Parathyroid adenoma (tissue), 2 donors: Measurements from ENCODE around the gene DCLK3.

Experiments
- H2AFZ ChIP-seq: fragments of 300-600 bp; sonication (generic); one replicate; pipeline ENCODE4 v1.7.0; 2017; ENCODE audit warnings: antibody characterized with exemption, mild to moderate bottlenecking
- H3K27ac ChIP-seq: fragments of 300-600 bp; sonication (generic); one replicate; pipeline ENCODE4 v1.7.0; 2017
- H3K27me3 ChIP-seq: fragments of 300-600 bp; sonication (generic); one replicate; pipeline ENCODE4 v1.7.0; 2017; ENCODE audit warnings: low read length; ENCODE audit not compliant: control insufficient read depth, insufficient read depth
- H3K36me3 ChIP-seq: fragments of 300-600 bp; sonication (generic); one replicate; pipeline ENCODE4 v1.7.0; 2017; ENCODE audit warnings: low read length; ENCODE audit not compliant: control insufficient read depth, insufficient read depth
- H3K4me1 ChIP-seq: fragments of 300-600 bp; sonication (generic); one replicate; pipeline ENCODE4 v1.7.0; 2017; ENCODE audit warnings: control low read depth
- H3K4me2 ChIP-seq: fragments of 300-600 bp; sonication (generic); one replicate; pipeline ENCODE4 v1.7.0; 2017; ENCODE audit warnings: low read length
- H3K4me3 ChIP-seq: fragments of 300-600 bp; sonication (generic); one replicate; pipeline ENCODE4 v1.7.0; 2017; ENCODE audit warnings: low read depth, low read length
- H3K79me2 ChIP-seq: fragments of 300-600 bp; sonication (generic); one replicate; pipeline ENCODE4 v1.7.0; 2017; ENCODE audit warnings: control low read depth
- H3K9ac ChIP-seq: fragments of 300-600 bp; sonication (generic); one replicate; pipeline ENCODE4 v1.7.0; 2017; ENCODE audit warnings: mild to moderate bottlenecking
- H3K9me3 ChIP-seq: fragments of 300-600 bp; sonication (generic); one replicate; pipeline ENCODE4 v1.7.0; 2017; ENCODE audit warnings: low read length; ENCODE audit not compliant: control insufficient read depth
- CTCF ChIP-seq: fragments of 300-600 bp; sonication (generic); IDR thresholded peaks from one replicate; pipeline ENCODE4 v1.7.0; 2017; ENCODE audit warnings: antibody characterized with exemption, mild to moderate bottlenecking
- donor health status: primary hyperparathyroidism.

Gene DCLK3

GRCh38 chr3:36696799-36697198 lies 67.6 kb downstream of the DCLK3 start:
- H3K4me3 ChIP-seq: no peak overlapping the region

GRCh38 chr3:36695769-36696137 lies 68.6 kb downstream of the DCLK3 start:
- H3K27ac ChIP-seq: no peak overlapping the region
- no peaks in the 10 kb centered on the region for H3K27me3 ChIP-seq
- no peak overlapping the region for H3K4me3 ChIP-seq
- no peaks in the 10 kb centered on the region for H3K9me3 ChIP-seq
- H3K79me2 ChIP-seq: no peaks in the 10 kb centered on the region
- no peaks in the 10 kb centered on the region for H3K36me3 ChIP-seq
- no peak overlapping the region for H3K9ac ChIP-seq
- no peak for TF ChIP-seq CTCF
- peaks cover 16% of the 10 kb centered on the region for H3K4me1 ChIP-seq
- no peak overlapping the region for H3K4me2 ChIP-seq
- no peak overlapping the region for H2AFZ ChIP-seq

More at GRCh38 chr3:36696799-36697198, 67.6 kb downstream of the DCLK3 start:
- no peak for TF ChIP-seq CTCF
- no peak overlapping the region for H3K9ac ChIP-seq
- H3K4me1 ChIP-seq: peaks cover 16% of the 10 kb centered on the region
- no peaks in the 10 kb centered on the region for H3K79me2 ChIP-seq
- no peak overlapping the region for H3K4me2 ChIP-seq
- no peaks in the 10 kb centered on the region for H3K9me3 ChIP-seq
- H3K36me3 ChIP-seq: no peaks in the 10 kb centered on the region
- H2AFZ ChIP-seq: peak overlapping the region; percentile 70
- no peaks in the 10 kb centered on the region for H3K27me3 ChIP-seq
- H3K27ac ChIP-seq: no peak overlapping the region

GRCh38 chr3:36695113-36695768 lies 69.1 kb downstream of the DCLK3 start:
- H3K27ac ChIP-seq: no peak overlapping the region
- no peaks in the 10 kb centered on the region for H3K36me3 ChIP-seq
- H3K4me2 ChIP-seq: no peak overlapping the region
- no peaks in the 10 kb centered on the region for H3K27me3 ChIP-seq
- no peak overlapping the region for H2AFZ ChIP-seq
- H3K79me2 ChIP-seq: no peaks in the 10 kb centered on the region
- no peak overlapping the region for H3K9ac ChIP-seq
- no peak for TF ChIP-seq CTCF
- H3K4me3 ChIP-seq: no peak overlapping the region
- peaks cover 16% of the 10 kb centered on the region for H3K4me1 ChIP-seq
- no peaks in the 10 kb centered on the region for H3K9me3 ChIP-seq

- Histone ChIP-seq H3K4me2 (no peak overlapping the region), H3K4me1 (peaks cover 15% of the 10 kb centered on the region), H2AFZ (no peak overlapping the region), H3K79me2 (no peaks in the 10 kb centered on the region), H3K4me3 (no peak overlapping the region), H3K9me3 (no peaks in the 10 kb centered on the region), H3K9ac (no peak overlapping the region), H3K27ac (no peak overlapping the region), H3K27me3 (no peaks in the 10 kb centered on the region), H3K36me3 (no peaks in the 10 kb centered on the region)
- no peak for TF ChIP-seq CTCF
Measured at GRCh38 chr3:36693670-36694069, 70.7 kb downstream of the DCLK3 start.

- H3K36me3 ChIP-seq: no peaks in the 10 kb centered on the region
- no peak overlapping the region for H2AFZ ChIP-seq
- no peaks in the 10 kb centered on the region for H3K27me3 ChIP-seq
- no peak overlapping the region for H3K9ac ChIP-seq
- no peak overlapping the region for H3K4me3 ChIP-seq
- no peak overlapping the region for H3K4me2 ChIP-seq
- H3K79me2 ChIP-seq: no peaks in the 10 kb centered on the region
- no peak overlapping the region for H3K27ac ChIP-seq
- no peaks in the 10 kb centered on the region for H3K4me1 ChIP-seq
- no peak for TF ChIP-seq CTCF
- H3K9me3 ChIP-seq: no peaks in the 10 kb centered on the region
Measured at GRCh38 chr3:36689560-36689959, 74.8 kb downstream of the DCLK3 start.
